ENCODE measurements around the gene MCL1. TPM values are rescaled to one million over a fixed set of nuclear protein-coding genes. Genes with fewer than 3 reads are reported as not detected.

Gene MCL1
- polyA plus RNA-seq, 1 of the 3 experiments (the other 2 are of a cell fraction), result 110 TPM

GRCh38 chr1:150560576-150561253 lies 18.7 kb downstream of the MCL1 start (continued):
- peak; percentile 84 for TF ChIP-seq CTCF (IDR thresholded peaks at IDR 0.05)
- no peak for TF ChIP-seq JUND (IDR thresholded peaks at IDR 0.05)
- TF ChIP-seq ZBTB33 (IDR thresholded peaks at IDR 0.05; ENCODE audit: borderline replicate concordance, low read depth), result no peak
- no peak for TF ChIP-seq GATA2 (CRISPR knock-in tag; IDR thresholded peaks at IDR 0.05)
- no peak for TF ChIP-seq GABPA (IDR thresholded peaks at IDR 0.05; ENCODE audit: low read depth)
- no peak for TF ChIP-seq YY1 (IDR thresholded peaks at IDR 0.05; ENCODE audit: low read depth)
- no peak for TF ChIP-seq TCF12 (IDR thresholded peaks at IDR 0.05)
- peak; percentile 23; the same call in 1 of the 2 replicates for TF ChIP-seq TAF1 (IDR thresholded peaks at IDR 0.05; ENCODE audit: borderline replicate concordance, low read depth, low read length)
- TF ChIP-seq IRF3 (IDR thresholded peaks at IDR 0.05; ENCODE audit: low read depth, low read length), result no peak
- TF ChIP-seq MEF2A (IDR thresholded peaks at IDR 0.05; ENCODE audit: borderline replicate concordance, low read depth), result no peak
- TF ChIP-seq RXRA (IDR thresholded peaks at IDR 0.05; ENCODE audit: borderline replicate concordance, low read depth), result no peak
- TF ChIP-seq RAD21 (IDR thresholded peaks at IDR 0.05; ENCODE audit: low read length), result peak; percentile 79
- no peak for TF ChIP-seq RCOR1 (IDR thresholded peaks at IDR 0.05; ENCODE audit: low read length)
- TF ChIP-seq MAX (IDR thresholded peaks at IDR 0.05; ENCODE audit: low read depth), result no peak
- no peak for TF ChIP-seq USF2 (IDR thresholded peaks at IDR 0.05; ENCODE audit: borderline replicate concordance, low read depth, low read length)
- no peak for TF ChIP-seq TEAD4 (IDR thresholded peaks at IDR 0.05; ENCODE audit: borderline replicate concordance, insufficient read depth)
- no peak for TF ChIP-seq EP300 (IDR thresholded peaks at IDR 0.05; ENCODE audit: borderline replicate concordance in 1 of 2, low read depth in 1 of 2, low read length in 1 of 2)
- TF ChIP-seq FOXJ3 (CRISPR knock-in tag; IDR thresholded peaks at IDR 0.05), result no peak
- TF ChIP-seq SMC3 (IDR thresholded peaks at IDR 0.05; ENCODE audit: low read depth, low read length), result peak; percentile 63
- no peak for TF ChIP-seq SIN3A (IDR thresholded peaks at IDR 0.05; ENCODE audit: borderline replicate concordance, low read depth, low read length)
- TF ChIP-seq MXI1 (IDR thresholded peaks at IDR 0.05; ENCODE audit: low read depth, low read length), result no peak; the same call in 1 of the 2 replicates
- no peak for TF ChIP-seq POLR2AphosphoS5 (IDR thresholded peaks at IDR 0.05; ENCODE audit: low read depth, low read length)
